Lower leg skin (tissue), 3 donors: ENCODE measurements around the gene ASTN1.

Experiments used
- CTCF ChIP-seq, 3 donors: fragments of 450-650 bp; IDR thresholded peaks; one replicate each; pipeline ENCODE4 v1.5.1; 2016; ENCODE audit warnings: antibody characterized with exemption in 3 of 3, mild to moderate bottlenecking in 3 of 3, moderate library complexity in 2 of 3
- POLR2A ChIP-seq, 2 donors: fragments of 450-650 bp; IDR thresholded peaks; one replicate each; pipeline ENCODE4 v1.6.1; 2016 to 2017; ENCODE audit warnings: antibody characterized with exemption in 2 of 2, mild to moderate bottlenecking in 1 of 2, moderate library complexity in 1 of 2

GRCh38 chr1:177132141-177132540, 32.4 kb downstream of the ASTN1 start:
- TF ChIP-seq POLR2A (IDR thresholded peaks at IDR 0.05) = no peak
- TF ChIP-seq CTCF (IDR thresholded peaks at IDR 0.05) = no peak
